ENCODE measurements around the gene SPATA46.

The SPATA46 gene

GRCh38 chr1:162365284-162366020 is 11.2 kb downstream of the SPATA46 start:
- H3K4me1 ChIP-seq (ENCODE audit: insufficient read depth, poor library complexity, severe bottlenecking): no peaks in the 10 kb centered on the region
- TF ChIP-seq, protein P1, sequence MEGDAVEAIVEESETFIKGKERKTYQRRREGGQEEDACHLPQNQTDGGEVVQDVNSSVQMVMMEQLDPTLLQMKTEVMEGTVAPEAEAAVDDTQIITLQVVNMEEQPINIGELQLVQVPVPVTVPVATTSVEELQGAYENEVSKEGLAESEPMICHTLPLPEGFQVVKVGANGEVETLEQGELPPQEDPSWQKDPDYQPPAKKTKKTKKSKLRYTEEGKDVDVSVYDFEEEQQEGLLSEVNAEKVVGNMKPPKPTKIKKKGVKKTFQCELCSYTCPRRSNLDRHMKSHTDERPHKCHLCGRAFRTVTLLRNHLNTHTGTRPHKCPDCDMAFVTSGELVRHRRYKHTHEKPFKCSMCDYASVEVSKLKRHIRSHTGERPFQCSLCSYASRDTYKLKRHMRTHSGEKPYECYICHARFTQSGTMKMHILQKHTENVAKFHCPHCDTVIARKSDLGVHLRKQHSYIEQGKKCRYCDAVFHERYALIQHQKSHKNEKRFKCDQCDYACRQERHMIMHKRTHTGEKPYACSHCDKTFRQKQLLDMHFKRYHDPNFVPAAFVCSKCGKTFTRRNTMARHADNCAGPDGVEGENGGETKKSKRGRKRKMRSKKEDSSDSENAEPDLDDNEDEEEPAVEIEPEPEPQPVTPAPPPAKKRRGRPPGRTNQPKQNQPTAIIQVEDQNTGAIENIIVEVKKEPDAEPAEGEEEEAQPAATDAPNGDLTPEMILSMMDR (IDR thresholded peaks at IDR 0.05; ENCODE audit: poor library complexity, severe bottlenecking): no peak
- no peaks in the 10 kb centered on the region for H3K27me3 ChIP-seq (ENCODE audit: insufficient read depth, poor library complexity, severe bottlenecking)
- ATAC-seq (ENCODE audit: low read depth) (no peak), DNase-seq (ENCODE audit: low spot score) (no peak)
- no peak overlapping the region for H3K4me3 ChIP-seq (ENCODE audit: severe bottlenecking)
- H3K27ac ChIP-seq (ENCODE audit: poor library complexity, severe bottlenecking): no peak overlapping the region
- H3K36me3 ChIP-seq (ENCODE audit: low read depth): no peaks in the 10 kb centered on the region
- H3K9me3 ChIP-seq (ENCODE audit: severe bottlenecking): no peaks in the 10 kb centered on the region

- ATAC-seq (ENCODE audit: low read depth): no peak
- Histone ChIP-seq H3K27me3 (ENCODE audit: insufficient read depth, poor library complexity, severe bottlenecking) (no peaks in the 10 kb centered on the region), H3K4me3 (ENCODE audit: severe bottlenecking) (no peak overlapping the region), H3K36me3 (ENCODE audit: low read depth) (no peaks in the 10 kb centered on the region), H3K4me1 (ENCODE audit: insufficient read depth, poor library complexity, severe bottlenecking) (no peaks in the 10 kb centered on the region), H3K27ac (ENCODE audit: poor library complexity, severe bottlenecking) (no peak overlapping the region), H3K9me3 (ENCODE audit: severe bottlenecking) (no peaks in the 10 kb centered on the region)
- no peak for DNase-seq (ENCODE audit: low spot score)
- TF ChIP-seq, protein P1 (IDR thresholded peaks at IDR 0.05; ENCODE audit: poor library complexity, severe bottlenecking): no peak
Observed at GRCh38 chr1:162364498-162364897, 12.2 kb downstream of the SPATA46 start.

DNA sequence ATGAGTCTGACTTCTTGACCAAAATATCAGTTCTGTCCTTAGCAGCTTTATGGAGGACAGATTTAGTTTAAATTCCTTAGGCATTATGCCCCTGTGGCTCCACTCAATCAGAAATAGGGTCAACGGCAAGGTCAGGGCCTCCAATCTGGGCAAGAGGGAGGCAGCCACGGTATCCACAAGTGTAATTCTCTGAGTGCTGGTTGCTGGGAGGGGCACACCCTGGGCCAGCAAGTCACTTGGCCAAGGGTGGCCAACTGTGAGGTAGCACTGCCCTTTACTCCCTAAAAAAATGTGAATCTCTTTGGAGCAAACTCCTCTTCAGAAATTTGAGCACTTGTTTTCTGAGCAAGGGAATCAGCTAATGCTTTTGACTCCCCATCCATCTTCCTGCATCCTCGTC is 12.8 kb downstream of the SPATA46 start:
- TF ChIP-seq, protein P1 (IDR thresholded peaks at IDR 0.05; ENCODE audit: poor library complexity, severe bottlenecking): no peak
- no peak overlapping the region for H3K27ac ChIP-seq (ENCODE audit: poor library complexity, severe bottlenecking)
- no peak for ATAC-seq (ENCODE audit: low read depth)

DNA sequence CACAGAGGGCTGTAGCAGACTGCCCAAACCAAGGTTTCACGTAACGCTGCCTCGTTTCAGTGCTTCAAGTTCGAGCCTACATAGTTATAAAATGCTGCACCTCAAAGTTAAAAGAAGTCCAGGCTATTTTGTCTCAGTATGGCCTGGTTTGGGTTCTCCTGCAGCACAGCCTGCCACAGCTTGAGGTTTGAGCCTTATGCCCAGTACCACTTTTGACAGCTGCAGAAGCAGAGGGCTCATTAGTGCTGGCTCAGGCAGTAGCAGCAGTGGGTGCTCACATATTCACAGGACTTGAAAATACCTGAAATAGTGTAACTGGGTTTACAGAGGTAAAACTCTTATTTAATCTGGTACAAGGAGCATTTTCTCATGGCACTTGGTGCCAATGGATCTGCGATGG is 15.3 kb downstream of the SPATA46 start:
- Histone ChIP-seq H3K4me1 (ENCODE audit: insufficient read depth, poor library complexity, severe bottlenecking) (no peaks in the 10 kb centered on the region), H3K27ac (ENCODE audit: poor library complexity, severe bottlenecking) (no peak overlapping the region), H3K9me3 (ENCODE audit: severe bottlenecking) (no peaks in the 10 kb centered on the region), H3K27me3 (ENCODE audit: insufficient read depth, poor library complexity, severe bottlenecking) (no peaks in the 10 kb centered on the region), H3K36me3 (ENCODE audit: low read depth) (no peaks in the 10 kb centered on the region), H3K4me3 (ENCODE audit: severe bottlenecking) (no peak overlapping the region)
- TF ChIP-seq, protein P1 (IDR thresholded peaks at IDR 0.05; ENCODE audit: poor library complexity, severe bottlenecking): no peak
- ATAC-seq (ENCODE audit: low read depth): no peak
- no peak for DNase-seq (ENCODE audit: low spot score)

More for the DNA sequence above, 12.8 kb downstream of the SPATA46 start:
- no peak overlapping the region for H3K4me3 ChIP-seq (ENCODE audit: severe bottlenecking)
- DNase-seq (ENCODE audit: low spot score): no peak
- H3K4me1 ChIP-seq (ENCODE audit: insufficient read depth, poor library complexity, severe bottlenecking): no peaks in the 10 kb centered on the region
- no peaks in the 10 kb centered on the region for H3K36me3 ChIP-seq (ENCODE audit: low read depth)
- H3K27me3 ChIP-seq (ENCODE audit: insufficient read depth, poor library complexity, severe bottlenecking): no peaks in the 10 kb centered on the region
- no peaks in the 10 kb centered on the region for H3K9me3 ChIP-seq (ENCODE audit: severe bottlenecking)

- H3K4me3 ChIP-seq (ENCODE audit: severe bottlenecking): no peak overlapping the region
- H3K36me3 ChIP-seq (ENCODE audit: low read depth): no peaks in the 10 kb centered on the region
- TF ChIP-seq, protein P1 (IDR thresholded peaks at IDR 0.05; ENCODE audit: poor library complexity, severe bottlenecking): no peak
- no peaks in the 10 kb centered on the region for H3K27me3 ChIP-seq (ENCODE audit: insufficient read depth, poor library complexity, severe bottlenecking)
- DNase-seq (ENCODE audit: low spot score) (no peak), ATAC-seq (ENCODE audit: low read depth) (no peak)
- no peaks in the 10 kb centered on the region for H3K4me1 ChIP-seq (ENCODE audit: insufficient read depth, poor library complexity, severe bottlenecking)
- H3K9me3 ChIP-seq (ENCODE audit: severe bottlenecking): no peaks in the 10 kb centered on the region
- H3K27ac ChIP-seq (ENCODE audit: poor library complexity, severe bottlenecking): no peak overlapping the region
Observed at GRCh38 chr1:162360874-162361260, 15.8 kb downstream of the SPATA46 start.
